Measurements from ENCODE around the gene MCC.

The MCC gene

DNA sequence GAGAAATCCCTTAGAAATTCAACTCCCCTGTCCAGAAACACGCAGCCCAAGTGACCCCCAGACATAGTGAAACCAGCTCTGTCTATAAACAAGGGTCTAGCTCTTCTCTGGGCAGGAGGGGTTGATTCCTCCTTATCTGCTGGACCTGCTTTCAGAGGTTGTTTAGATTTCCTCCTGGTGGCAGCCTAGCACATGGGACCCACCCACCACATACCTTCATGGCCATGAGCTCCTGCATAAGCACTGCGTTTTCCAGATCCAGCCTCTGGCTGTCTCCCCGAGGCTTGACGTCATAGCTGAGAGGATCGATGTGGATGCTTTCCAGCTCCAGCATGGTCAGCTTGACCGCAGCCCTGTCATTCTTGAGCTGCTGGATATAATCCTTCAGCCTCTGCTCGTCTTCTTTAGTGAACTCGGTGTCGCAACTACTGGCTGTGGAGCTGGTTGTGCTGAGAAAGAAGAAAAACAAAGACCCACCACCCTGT, 434.7 kb downstream of the MCC start:
- DNase-seq (ENCODE audit: low read depth), result no peak

GRCh38 chr5:113052041-113052795, 436.0 kb downstream of the MCC start:
- DNase-seq (ENCODE audit: low read depth), result no peak

- no peak for DNase-seq (ENCODE audit: low read depth)
Observed at GRCh38 chr5:113050721-113051382, 437.4 kb downstream of the MCC start.

- DNase-seq (ENCODE audit: low read depth), result no peak
Observed at GRCh38 chr5:113048931-113049330, 439.3 kb downstream of the MCC start.

GRCh38 chr5:113047733-113048652, 440.3 kb downstream of the MCC start:
- DNase-seq (ENCODE audit: low read depth), result no peak

- no peak for DNase-seq (ENCODE audit: low read depth)
Observed at GRCh38 chr5:113047234-113047633, 441.0 kb downstream of the MCC start.

DNA sequence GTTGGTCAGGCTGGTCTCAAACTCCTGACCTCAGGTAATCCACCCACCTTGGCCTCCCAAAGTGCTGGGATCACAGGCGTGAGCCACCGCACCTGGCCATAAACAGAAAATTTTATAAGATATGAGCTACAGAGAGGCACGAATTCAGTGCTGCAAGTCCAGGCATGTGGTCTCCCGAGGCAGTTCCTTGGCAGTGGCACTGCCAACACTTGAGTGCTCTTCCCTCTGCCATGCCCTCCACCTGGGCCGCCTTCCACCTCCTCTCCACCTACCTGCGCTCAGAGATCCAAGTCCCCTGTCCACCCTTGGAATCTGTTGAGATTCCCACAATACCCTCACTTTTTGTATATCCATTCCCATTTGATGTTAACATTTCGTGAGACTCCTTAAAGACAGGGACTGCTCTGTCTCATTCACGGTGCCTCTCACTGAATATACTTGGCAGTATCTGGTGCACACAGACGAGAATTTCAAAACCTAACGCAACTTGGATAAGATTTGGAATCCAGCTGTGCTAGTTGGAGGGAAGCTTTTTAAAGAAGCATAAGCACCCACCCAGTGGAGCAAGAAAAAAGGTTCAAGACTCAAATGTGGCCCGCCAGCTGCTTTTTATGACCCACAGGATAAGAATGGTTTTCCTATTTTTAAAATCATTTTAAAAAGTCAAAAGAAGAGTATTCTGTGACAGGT, 443.3 kb downstream of the MCC start:
- DNase-seq (ENCODE audit: low read depth), result no peak

- DNase-seq (ENCODE audit: low read depth), result no peak
Observed at GRCh38 chr5:113043491-113043931, 444.7 kb downstream of the MCC start.

DNA sequence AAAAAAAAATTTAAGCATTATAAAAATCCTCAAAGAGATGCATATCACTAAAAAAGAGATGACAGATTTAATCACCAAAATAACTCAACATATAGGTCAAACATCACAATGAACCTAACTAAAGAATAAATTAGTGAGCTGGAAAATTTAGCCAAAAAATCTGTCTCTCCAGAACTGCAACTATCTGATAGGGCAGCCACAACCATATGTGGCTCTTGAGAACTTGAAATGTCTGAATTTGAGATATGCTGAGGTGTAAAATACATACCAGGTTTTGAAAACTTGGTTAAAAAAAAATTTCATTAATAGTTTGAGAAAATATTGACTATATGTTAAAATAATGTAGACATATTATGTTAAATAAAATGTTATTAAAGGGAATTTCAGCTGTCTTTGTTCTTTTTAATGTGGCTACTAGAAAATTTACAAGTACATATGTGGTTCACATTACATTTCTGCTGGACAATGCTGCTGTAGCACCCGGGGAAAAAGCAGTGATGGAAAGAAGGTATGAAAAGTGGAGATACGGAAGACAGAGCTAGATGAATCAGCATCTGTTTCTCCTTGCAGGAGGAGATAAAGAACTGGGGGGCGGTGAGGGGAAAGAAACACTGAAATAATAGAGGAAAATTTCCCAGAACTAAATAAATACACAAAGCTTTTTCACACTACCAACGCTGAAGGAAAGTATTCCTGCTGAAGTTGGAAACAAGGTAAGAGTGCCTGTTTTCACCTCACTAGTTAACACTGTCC, 445.6 kb downstream of the MCC start:
- DNase-seq (ENCODE audit: low read depth), result no peak

DNA sequence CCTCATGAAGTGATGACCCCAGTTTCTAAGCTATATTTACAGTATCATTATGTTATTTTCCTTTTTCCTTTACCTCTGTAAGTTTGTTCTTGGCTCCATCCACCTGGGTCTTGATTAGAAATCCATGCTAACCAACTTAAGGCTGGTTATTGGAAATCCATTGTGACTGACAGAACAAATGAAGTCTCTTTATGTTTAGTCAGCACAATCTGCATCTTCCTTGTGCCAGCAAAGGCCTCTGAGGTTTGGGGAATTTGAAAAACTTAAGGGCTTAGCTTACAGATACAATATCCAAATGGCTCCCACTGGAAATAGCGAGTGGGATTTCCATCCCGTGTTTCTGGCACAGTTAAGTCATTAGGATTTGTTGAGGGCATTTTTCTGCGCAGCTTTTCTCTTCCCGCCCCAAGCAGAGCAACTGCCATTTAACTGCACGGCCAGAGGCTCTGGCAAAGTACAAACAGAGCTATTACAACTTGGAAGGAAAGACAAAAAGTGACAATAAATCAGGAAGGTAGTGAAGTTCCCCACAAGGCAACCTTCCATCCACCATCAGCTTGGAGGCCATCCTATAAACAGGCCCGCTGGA, 447.5 kb downstream of the MCC start:
- no peak for DNase-seq (ENCODE audit: low read depth)

GRCh38 chr5:113039934-113040285, 448.3 kb downstream of the MCC start:
- no peak for DNase-seq (ENCODE audit: low read depth)

DNA sequence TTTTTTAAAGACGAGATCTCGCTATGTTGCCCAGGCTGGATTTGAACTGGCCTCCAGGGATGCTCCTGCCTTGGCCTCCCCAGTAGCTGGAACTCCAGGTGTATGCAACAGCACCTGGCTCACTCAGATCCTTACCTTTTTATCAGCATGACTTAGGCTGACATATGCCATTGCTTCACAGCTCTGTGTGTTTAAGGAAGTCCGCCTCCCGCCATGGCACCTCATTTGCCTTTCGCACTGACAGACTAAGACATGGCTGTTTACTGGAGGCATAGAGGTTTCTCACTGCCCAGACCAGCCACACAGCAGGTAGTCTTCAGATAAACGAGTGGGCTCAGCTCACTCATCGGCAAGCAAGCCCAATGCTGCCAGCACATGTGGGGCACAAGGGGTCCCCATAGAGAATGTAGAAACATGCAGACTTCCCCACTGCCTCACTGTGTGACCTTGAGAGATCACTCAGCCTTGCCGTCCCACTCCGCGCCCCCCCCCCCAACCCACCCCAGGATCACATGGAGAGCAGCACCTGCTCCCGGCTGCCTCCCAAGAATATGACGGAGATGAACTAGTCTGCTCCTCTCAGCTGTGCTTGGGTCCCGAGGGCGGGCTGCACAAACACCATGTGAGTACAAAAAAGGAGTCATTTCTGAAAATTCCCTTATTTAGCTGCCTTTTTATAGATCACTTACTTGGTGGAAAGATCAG, 448.9 kb downstream of the MCC start:
- no peak for DNase-seq (ENCODE audit: low read depth)

DNA sequence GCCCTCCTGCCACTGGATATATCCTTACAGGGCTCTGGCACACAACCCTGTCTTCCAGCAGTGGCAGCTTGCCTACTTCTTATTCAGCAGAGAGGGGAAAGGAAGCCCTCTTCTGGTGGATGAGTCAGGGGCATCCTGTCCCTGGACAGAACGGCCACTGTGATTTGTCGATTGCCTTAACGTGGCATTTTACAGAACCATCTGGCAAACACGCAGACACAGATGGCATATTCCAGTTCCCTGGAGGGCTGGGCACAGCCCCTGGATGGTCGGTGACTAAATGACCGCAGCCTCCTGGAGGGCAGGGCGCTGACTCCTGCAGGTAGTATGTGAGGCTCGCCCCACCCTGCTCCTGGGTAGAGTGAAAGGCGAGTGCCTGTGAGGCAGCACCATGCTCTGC, 449.5 kb downstream of the MCC start:
- no peak for DNase-seq (ENCODE audit: low read depth)

- no peak for DNase-seq (ENCODE audit: low read depth)
Observed at GRCh38 chr5:113038136-113038535, 450.1 kb downstream of the MCC start.

DNA sequence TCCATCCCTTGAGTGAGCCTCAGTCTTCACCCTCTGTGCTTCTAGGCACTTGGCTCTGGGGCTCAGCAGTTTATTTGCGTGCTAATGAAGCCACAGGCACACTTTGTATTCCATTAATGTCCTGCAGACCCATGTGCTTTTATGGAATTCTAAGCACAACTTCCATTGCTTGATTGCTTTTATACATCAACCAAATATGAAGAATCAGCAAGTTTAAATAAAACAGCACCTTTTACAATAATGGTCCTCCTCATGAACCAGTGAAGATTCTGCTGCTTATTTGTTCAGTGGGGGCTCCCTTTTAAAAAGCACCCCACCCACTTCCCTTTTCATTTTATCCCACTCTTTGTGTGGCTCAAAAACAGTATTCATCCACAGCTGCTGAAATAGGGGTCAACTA, 451.4 kb downstream of the MCC start:
- DNase-seq (ENCODE audit: low read depth), result no peak

DNA sequence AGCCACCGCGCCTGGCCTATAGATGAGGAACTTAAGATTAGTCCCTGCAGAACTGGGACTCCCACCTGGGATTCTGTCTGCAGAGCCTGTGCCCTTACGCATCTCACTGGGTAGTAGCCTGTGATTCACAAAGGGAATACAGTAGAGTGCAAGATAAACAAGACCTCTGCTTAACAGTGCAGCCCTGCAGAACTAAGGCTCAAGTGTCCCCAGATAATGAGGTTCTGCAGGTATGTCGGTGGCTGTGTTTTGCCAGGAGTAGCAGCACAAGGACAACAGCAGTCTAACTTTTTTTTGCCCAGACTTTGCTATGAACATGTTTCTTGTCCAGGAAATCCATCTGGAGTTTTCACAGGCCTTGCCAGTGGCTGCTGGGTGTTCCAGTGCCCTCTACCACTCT, 451.9 kb downstream of the MCC start:
- no peak for DNase-seq (ENCODE audit: low read depth)

DNA sequence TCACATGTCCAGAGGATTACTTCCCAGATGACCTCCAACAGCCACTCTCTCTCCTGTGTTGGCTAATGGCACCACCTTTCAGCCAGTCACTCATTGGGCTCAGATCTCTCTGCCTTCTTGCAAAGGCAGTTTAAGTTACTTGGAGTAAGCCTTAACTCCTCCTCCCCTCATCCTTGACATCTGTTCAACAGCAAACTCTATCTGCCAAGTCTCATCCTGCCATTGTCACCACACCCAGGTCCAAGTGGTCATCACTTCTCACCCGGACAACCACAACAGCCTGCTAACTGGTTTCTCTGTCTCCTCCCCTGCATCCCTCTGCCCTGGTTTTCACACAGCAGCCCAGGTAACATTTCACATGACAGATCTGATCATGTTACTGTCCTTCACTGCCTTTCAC, 453.2 kb downstream of the MCC start:
- DNase-seq (ENCODE audit: low read depth), result no peak

DNA sequence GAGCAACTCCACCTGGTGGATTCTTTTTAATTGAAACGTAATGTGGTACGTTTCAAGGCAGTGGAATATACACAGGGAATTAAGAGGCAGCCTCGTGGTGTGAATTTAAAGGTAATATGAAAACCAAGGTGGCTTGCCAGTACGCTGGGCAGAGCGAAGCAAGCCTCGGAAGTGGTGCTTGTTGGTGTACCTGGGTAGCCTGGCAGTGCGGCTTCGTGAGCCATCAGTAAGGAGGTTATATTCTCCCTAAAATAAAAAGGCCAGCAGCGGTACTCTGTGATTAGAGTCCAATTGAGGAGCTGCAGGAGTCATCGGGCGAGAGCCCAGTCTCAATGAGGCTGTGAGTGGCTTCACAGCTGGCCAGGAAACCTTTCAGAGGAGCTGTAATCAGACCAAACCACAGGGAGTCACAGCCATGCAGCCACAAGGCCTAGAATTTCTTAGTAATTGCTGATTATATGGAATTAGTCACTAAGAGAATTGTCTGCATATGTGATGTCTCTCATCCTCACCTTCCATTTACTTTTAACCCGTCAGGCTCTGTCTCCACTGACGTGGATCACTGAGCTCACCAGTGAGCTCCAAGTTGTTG, 454.0 kb downstream of the MCC start:
- no peak for DNase-seq (ENCODE audit: low read depth)

DNA sequence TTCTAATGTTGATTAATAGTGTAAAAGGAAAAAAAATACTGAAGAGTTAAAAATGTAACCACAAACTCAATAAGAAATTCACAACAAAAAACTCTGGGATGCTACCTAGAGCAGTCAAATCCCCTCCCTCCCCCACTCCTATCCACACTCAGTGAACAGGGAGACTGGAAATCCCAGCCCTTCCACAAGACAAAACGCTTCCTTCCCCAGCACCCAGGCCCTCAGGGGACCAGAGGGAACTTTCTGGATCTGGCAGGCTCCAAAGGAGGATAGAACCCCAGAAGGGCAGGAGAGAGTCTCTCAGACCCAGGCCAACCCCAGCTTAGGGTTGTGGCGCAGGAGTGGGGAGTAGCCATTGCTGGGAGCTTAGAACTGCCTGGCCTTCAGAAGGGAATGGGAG, 456.7 kb downstream of the MCC start:
- no peak for DNase-seq (ENCODE audit: low read depth)

DNA sequence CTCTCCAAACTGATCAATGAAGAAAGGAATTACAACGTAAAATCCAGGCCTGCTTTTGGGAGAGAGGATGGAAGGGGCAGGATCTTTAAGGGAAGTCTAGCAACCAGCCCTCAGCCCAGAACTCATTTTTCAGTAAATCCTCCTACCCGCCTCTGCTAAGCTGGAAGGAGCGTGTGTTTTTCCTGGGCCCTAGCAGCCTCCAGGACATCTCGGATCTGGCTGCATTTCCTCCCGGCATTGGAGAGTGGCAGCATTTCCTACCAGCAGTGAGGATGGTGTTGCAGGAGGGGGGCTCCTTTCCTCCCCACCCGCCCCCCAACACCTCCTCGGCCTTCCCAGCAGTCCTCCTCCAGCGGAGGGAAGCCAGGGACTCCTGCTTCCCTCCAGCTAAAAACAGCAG, 457.1 kb downstream of the MCC start:
- DNase-seq (ENCODE audit: low read depth), result no peak

Measured in T-helper 22 cell (primary cell).